CD4-positive, alpha-beta T cell (primary cell): ENCODE results near the gene WNK2. TPM values are rescaled to one million over a fixed set of nuclear protein-coding genes. Genes with fewer than 3 reads are reported as not detected.

ENCODE experiments used
- ATAC-seq: fragments of 200-7000 bp; cut with Tn5 transposase; one replicate; pipeline ENCODE4 v1.10.0; 2022; ENCODE audit warnings: mild to moderate bottlenecking; ENCODE audit not compliant: poor library complexity
- CTCF ChIA-PET: fragments of 350-600 bp; sonication (Branson Sonifier 250); formaldehyde crosslinking; loops from one replicate; lab custom pipeline; 2021; ENCODE audit warnings: antibody characterized with exemption, inconsistent platforms; lab: Charles Lee
- POLR2A ChIA-PET: fragments of 350-600 bp; sonication (Branson Sonifier 250); formaldehyde crosslinking; loops from one replicate; lab custom pipeline; 2021; ENCODE audit warnings: antibody characterized with exemption, inconsistent platforms; lab: Charles Lee
- DNase-seq, 14 experiments: peaks; one replicate each; pipeline ENCODE4 v3.0.0-alpha.2; 2013 to 2020; ENCODE audit warnings: mixed read lengths in 2 of 14
- H3K27ac ChIP-seq, 2 donors: one replicate each; pipeline versions ENCODE4 v1.5.1 to v1.7.0; 2013; ENCODE audit warnings: low read length in 2 of 2, low read depth in 1 of 2, mild to moderate bottlenecking in 1 of 2
- H3K27me3 ChIP-seq, 2 experiments: 1 replicate in 1 of 2; 2 replicates in 1 of 2; pipeline versions ENCODE4 v1.6.1 to v1.7.0; 2013; ENCODE audit warnings: low read length in 2 of 2, control low read depth in 1 of 2, mild to moderate bottlenecking in 1 of 2, moderate library complexity in 1 of 2; ENCODE audit not compliant: insufficient read depth in 2 of 2, control insufficient read depth in 1 of 2
- H3K36me3 ChIP-seq: one replicate; pipeline ENCODE4 v1.6.1; 2013; ENCODE audit warnings: low read length, control low read depth; ENCODE audit not compliant: insufficient read depth
- H3K4me1 ChIP-seq: one replicate; pipeline ENCODE4 v1.6.1; 2013; ENCODE audit warnings: low read length, control low read depth; ENCODE audit not compliant: insufficient read depth
- H3K4me3 ChIP-seq: one replicate; pipeline ENCODE4 v1.5.1; 2013; ENCODE audit warnings: mild to moderate bottlenecking, low read length, moderate library complexity
- H3K9me3 ChIP-seq, 2 experiments: 1 replicate in 1 of 2; 2 replicates in 1 of 2; pipeline versions ENCODE4 v1.6.1 to v1.7.0; 2013; ENCODE audit warnings: low read length in 2 of 2, mild to moderate bottlenecking in 2 of 2, control low read depth in 1 of 2, moderate library complexity in 1 of 2; ENCODE audit not compliant: control insufficient read depth in 1 of 2, insufficient read depth in 1 of 2
- H3K27ac Mint-ChIP-seq: one replicate; pipeline ENCODE4 v1.8.0; 2020; ENCODE audit warnings: mixed read lengths
- H3K27me3 Mint-ChIP-seq: one replicate; pipeline ENCODE4 v1.8.0; 2021; ENCODE audit warnings: mixed read lengths
- H3K36me3 Mint-ChIP-seq: one replicate; pipeline ENCODE4 v1.8.0; 2021; ENCODE audit warnings: low read depth, mixed read lengths
- H3K4me1 Mint-ChIP-seq: one replicate; pipeline ENCODE4 v1.8.0; 2021; ENCODE audit warnings: low read depth, mixed read lengths
- H3K4me3 Mint-ChIP-seq: one replicate; pipeline ENCODE4 v1.8.0; 2020; ENCODE audit warnings: mild to moderate bottlenecking, mixed read lengths
- H3K9me3 Mint-ChIP-seq: one replicate; pipeline ENCODE4 v1.8.0; 2020; ENCODE audit warnings: mixed read lengths
- intact Hi-C, 2 experiments: fragments of 100-400 bp; cut with DNase I in 1 of 2; cut with micrococcal nuclease in 1 of 2; formaldehyde crosslinking; loops; one replicate each; pipeline versions ENCODE4 v1.15.1 to v1.9.0; 2023 to 2025; cut with DNase I, micrococcal nuclease
- total RNA-seq, 174 experiments: library from RNA in 2 of 174; stranded (reverse) in 2 of 174; gene quantifications; one replicate each; pipeline ENCODE4 v1.2.3 and lab custom pipeline; 2021 to 2026
- TF ChIP-seq, protein P1 (sequence below): fragments of 200-600 bp; IDR thresholded peaks from one replicate; pipeline ENCODE4 v1.8.0; 2022; ENCODE audit warnings: antibody characterized with exemption, mild to moderate bottlenecking

The WNK2 gene
- total RNA-seq, 2 experiments from 2014 or later: 0.19 to 0.22 TPM

DNA sequence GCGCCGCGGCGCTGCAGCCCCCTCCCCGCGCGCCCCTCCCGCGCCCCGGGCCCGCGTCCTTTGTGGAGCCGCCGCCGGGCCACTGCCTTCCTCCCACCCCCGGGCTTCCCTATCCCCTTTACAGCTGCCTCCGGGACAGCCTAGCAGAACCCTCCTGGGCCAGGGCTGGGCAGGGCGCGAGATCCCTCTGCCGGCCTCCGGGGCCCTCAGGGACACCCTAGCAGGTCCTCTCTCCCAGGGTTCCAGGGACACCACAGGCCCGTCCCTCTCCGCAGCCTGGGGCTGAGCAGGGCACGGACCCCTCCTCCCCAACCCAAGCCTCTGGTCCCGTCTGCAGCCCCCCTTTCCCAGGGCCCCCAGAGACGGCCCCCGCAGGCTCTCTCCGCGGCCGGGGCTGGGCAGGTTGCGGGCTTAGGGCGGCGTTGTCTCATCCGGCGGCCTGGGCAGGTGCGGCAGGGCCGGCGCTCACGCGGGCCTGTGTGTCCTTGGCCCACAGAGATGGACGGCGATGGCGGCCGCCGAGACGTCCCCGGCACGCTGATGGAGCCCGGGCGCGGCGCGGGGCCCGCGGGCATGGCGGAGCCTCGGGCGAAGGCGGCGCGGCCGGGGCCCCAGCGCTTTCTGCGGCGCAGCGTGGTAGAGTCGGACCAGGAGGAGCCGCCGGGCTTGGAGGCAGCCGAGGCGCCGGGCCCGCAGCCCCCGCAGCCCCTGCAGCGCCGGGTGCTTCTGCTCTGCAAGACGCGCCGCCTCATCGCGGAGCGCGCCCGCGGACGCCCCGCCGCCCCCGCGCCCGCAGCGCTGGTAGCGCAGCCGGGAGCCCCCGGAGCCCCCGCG, 710 bp downstream of the WNK2 start:
- ATAC-seq (peak; percentile 32), DNase-seq (peak in 4 of 14 experiments; percentile 8 to 37 (median 18))
- Histone ChIP-seq H3K4me1 (peaks cover 14% of the 10 kb centered on the region), H3K36me3 (no peaks in the 10 kb centered on the region), H3K27ac (no peak overlapping the region), H3K9me3 (no peaks in the 10 kb centered on the region), H3K4me3 (peak overlapping the region; percentile 48), H3K27me3 (peaks cover 26 to 27% of the 10 kb centered on the region in 2 experiments)
- Mint-ChIP-seq H3K27ac (no peak overlapping the region), H3K4me3 (peak overlapping the region; percentile 79), H3K4me1 (peaks cover 5% of the 10 kb centered on the region), H3K9me3 (no peaks in the 10 kb centered on the region), H3K36me3 (no peaks in the 10 kb centered on the region), H3K27me3 (peaks cover 38% of the 10 kb centered on the region)
- TF ChIP-seq, protein P1, sequence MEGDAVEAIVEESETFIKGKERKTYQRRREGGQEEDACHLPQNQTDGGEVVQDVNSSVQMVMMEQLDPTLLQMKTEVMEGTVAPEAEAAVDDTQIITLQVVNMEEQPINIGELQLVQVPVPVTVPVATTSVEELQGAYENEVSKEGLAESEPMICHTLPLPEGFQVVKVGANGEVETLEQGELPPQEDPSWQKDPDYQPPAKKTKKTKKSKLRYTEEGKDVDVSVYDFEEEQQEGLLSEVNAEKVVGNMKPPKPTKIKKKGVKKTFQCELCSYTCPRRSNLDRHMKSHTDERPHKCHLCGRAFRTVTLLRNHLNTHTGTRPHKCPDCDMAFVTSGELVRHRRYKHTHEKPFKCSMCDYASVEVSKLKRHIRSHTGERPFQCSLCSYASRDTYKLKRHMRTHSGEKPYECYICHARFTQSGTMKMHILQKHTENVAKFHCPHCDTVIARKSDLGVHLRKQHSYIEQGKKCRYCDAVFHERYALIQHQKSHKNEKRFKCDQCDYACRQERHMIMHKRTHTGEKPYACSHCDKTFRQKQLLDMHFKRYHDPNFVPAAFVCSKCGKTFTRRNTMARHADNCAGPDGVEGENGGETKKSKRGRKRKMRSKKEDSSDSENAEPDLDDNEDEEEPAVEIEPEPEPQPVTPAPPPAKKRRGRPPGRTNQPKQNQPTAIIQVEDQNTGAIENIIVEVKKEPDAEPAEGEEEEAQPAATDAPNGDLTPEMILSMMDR: no peak
- intact Hi-C loops: no loop called here
- POLR2A ChIA-PET: no interaction called here
- CTCF ChIA-PET: no interaction called here

DNA sequence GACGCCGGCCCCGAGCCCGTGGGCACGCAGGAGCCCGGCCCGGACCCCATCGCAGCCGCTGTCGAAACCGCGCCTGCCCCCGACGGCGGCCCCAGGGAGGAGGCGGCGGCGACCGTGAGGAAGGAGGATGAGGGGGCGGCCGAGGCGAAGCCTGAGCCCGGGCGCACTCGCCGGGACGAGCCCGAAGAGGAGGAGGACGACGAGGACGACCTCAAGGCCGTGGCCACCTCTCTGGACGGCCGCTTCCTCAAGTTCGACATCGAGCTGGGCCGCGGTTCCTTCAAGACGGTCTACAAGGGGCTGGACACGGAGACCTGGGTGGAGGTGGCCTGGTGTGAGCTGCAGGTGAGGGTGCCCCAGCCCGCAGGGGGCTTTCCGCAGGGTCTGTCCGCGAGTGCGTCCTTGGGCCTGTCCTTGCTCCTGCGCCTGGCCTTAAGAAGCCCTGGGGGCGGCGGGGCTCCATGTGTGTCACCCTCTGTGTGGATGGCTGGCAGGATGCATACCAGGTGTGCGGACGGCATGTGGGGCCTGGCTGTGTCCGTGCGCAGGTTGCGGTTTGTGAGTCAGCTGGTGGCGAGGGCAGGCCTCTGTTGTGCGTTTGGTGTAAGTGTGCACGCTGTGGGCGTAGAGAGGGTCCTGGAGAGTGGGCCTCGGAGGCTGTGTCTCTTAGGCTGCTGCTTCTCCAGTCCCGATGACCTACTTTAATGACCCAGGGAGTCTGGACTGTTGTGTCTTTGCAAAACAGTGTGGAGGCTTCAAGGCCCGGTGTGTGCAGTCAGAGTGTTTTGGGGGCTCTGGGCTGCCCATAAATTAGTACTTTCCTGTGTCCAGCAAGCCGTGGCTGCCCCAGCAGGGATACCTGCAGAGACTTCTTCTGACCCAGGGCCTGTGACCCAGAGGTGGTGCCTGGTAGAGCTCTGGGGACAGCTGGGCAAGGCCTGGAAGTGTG, 1.6 kb downstream of the WNK2 start:
- Histone ChIP-seq H3K4me3 (no peak overlapping the region), H3K36me3 (no peaks in the 10 kb centered on the region), H3K4me1 (peaks cover 14% of the 10 kb centered on the region), H3K27me3 (peaks cover 26 to 30% of the 10 kb centered on the region in 2 experiments), H3K9me3 (no peaks in the 10 kb centered on the region), H3K27ac (no peak overlapping the region)
- Mint-ChIP-seq H3K36me3 (no peaks in the 10 kb centered on the region), H3K9me3 (no peaks in the 10 kb centered on the region), H3K4me3 (peak overlapping the region; percentile 74), H3K27ac (no peak overlapping the region), H3K27me3 (peaks cover 29% of the 10 kb centered on the region), H3K4me1 (peaks cover 5% of the 10 kb centered on the region)
- no peak for DNase-seq
- intact Hi-C loops: no loop called here
- no peak for ATAC-seq
- ChIA-PET POLR2A (no interaction called here), CTCF (no interaction called here)
- TF ChIP-seq, protein P1: no peak

DNA sequence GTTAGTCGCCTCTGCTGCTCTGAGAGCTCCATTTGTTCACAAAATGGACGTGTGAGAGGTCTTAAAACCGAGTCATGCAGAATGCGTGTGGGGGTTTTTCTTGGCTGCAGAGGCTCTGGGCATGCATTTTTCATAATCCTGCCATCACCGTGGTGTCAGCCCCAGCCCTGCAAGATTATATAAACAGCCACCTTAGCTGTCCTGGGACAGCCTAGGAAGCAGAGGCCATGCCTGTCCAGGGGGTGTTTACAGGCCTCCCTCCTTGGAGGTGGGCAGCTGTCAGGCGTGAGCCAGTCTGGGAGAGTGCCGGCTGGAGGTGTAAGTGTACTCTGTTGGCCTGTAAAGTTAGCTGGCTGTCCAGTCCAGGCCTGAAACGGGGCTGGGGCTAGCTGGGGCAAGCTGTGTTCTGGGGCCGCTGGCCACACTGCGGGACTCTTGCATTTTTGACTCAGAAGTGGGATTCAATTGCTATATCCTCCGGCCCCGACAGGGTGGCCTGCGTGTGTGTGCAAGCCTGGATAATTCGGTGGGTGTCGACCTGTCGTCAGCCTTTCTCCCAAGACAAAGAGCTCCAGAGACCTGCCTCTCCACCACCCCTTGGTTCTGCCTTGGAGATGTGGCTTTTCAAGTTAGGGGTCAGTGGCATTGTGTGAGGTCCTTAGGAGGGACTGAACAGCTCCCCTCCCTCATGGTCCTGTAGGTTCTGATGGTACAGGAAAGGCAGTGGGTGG, 2.4 kb downstream of the WNK2 start:
- DNase-seq (no peak), ATAC-seq (no peak)
- Histone ChIP-seq H3K9me3 (no peaks in the 10 kb centered on the region), H3K27ac (no peak overlapping the region), H3K36me3 (no peaks in the 10 kb centered on the region), H3K27me3 (peaks cover 20 to 25% of the 10 kb centered on the region in 2 experiments), H3K4me3 (no peak overlapping the region), H3K4me1 (peaks cover 14% of the 10 kb centered on the region)
- Mint-ChIP-seq H3K4me1 (peaks cover 5% of the 10 kb centered on the region), H3K27ac (no peak overlapping the region), H3K4me3 (peak overlapping the region; percentile 74), H3K9me3 (no peaks in the 10 kb centered on the region), H3K27me3 (peaks cover 23% of the 10 kb centered on the region), H3K36me3 (no peaks in the 10 kb centered on the region)
- TF ChIP-seq, protein P1: no peak
- intact Hi-C loops: no loop called here
- ChIA-PET CTCF (no interaction called here), POLR2A (no interaction called here)
